Measurements from ENCODE around the gene AMPD2. TPM values are rescaled to one million over a fixed set of nuclear protein-coding genes. Genes with fewer than 3 reads are reported as not detected.
A peak's percentile ranks its signal among the peaks of the same experiment; 100 is the strongest.

Gene AMPD2
- polyA plus RNA-seq, 1 donor = 61.2 TPM

DNA sequence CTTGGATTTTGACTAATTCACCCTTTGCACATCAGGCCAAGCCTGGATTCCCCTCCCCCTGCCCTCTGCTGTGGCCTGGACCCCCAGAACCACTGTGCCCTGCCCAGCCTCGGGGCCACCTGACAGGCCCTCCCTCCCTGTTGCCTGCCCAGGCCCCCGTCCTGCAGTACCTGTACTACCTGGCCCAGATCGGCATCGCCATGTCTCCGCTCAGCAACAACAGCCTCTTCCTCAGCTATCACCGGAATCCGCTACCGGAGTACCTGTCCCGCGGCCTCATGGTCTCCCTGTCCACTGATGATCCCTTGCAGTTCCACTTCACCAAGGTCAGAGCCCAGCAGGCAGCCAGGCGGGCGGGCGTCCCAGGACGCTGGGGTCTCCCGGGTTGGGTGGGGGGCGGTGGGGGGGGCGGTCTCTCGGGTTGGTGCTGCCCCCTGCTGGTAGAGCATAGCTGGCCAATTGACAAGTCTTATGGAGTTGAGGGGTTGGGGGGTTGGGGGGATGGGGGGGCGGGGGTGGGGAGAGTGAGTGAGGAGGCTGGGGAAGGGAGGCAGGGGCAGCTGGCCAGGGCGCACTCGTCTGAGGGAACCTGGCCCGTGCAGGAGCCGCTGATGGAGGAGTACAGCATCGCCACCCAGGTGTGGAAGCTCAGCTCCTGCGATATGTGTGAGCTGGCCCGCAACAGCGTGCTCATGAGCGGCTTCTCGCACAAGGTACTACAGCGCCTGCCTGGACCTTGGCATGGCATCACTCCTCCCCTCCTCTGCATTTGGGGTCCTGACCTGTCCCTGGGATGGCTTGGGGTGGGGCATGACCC is 10.7 kb downstream of the AMPD2 start:
- Histone ChIP-seq H3K9me3 (ENCODE audit: control insufficient read depth, low read depth, low read length) (no peaks in the 10 kb centered on the region), H3K4me1 (ENCODE audit: control insufficient read depth, insufficient read depth, low read length) (no peaks in the 10 kb centered on the region), H3K27ac (ENCODE audit: low read length) (no peak overlapping the region), H3K36me3 (ENCODE audit: control insufficient read depth, insufficient read depth, low read length) (peaks cover 66% of the 10 kb centered on the region), H3K4me3 (ENCODE audit: low read length) (no peak overlapping the region), H3K27me3 (ENCODE audit: control insufficient read depth, insufficient read depth, low read length) (no peaks in the 10 kb centered on the region)
- no peak for DNase-seq
- WGBS (ENCODE audit: insufficient coverage, low lambda C conversion rate) = 100% methylated on average over 1 of the region's 30 CpGs

DNA sequence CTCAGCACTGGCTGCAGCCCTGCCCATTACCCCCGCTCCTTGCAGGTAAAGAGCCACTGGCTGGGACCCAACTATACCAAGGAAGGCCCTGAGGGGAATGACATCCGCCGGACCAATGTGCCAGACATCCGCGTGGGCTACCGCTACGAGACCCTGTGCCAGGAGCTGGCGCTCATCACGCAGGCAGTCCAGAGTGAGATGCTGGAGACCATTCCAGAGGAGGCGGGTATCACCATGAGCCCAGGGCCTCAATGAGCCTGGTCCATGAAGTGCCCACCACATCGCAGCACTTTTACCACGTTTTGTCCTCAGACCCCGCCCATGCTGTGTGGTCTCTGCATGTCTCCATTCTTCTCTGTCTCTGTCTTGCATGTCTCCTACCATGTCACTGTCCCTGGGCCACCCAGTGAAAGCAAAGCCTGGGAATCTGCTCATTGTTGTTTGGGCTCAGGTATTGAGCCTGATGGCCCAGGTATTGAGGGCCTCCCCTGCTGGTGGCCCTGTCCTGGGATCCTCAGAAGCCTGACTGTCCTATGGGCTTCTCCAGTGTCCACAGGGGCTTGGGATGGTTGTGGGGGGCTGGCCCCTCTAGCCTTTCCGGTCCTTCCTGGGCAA is 11.4 kb downstream of the AMPD2 start:
- Histone ChIP-seq H3K27ac (ENCODE audit: low read length) (no peak overlapping the region), H3K4me3 (ENCODE audit: low read length) (no peak overlapping the region), H3K27me3 (ENCODE audit: control insufficient read depth, insufficient read depth, low read length) (no peaks in the 10 kb centered on the region), H3K9me3 (ENCODE audit: control insufficient read depth, low read depth, low read length) (no peaks in the 10 kb centered on the region), H3K36me3 (ENCODE audit: control insufficient read depth, insufficient read depth, low read length) (peaks cover 63% of the 10 kb centered on the region), H3K4me1 (ENCODE audit: control insufficient read depth, insufficient read depth, low read length) (peaks cover 3% of the 10 kb centered on the region)
- no peak for DNase-seq
- WGBS (ENCODE audit: insufficient coverage, low lambda C conversion rate) = 100% methylated on average over 1 of the region's 14 CpGs

- no CpG with 5 or more reads among the region's 16 CpGs for WGBS (ENCODE audit: insufficient coverage, low lambda C conversion rate)
- Histone ChIP-seq H3K4me1 (ENCODE audit: control insufficient read depth, insufficient read depth, low read length) (peaks cover 5% of the 10 kb centered on the region), H3K4me3 (ENCODE audit: low read length) (no peak overlapping the region), H3K27me3 (ENCODE audit: control insufficient read depth, insufficient read depth, low read length) (no peaks in the 10 kb centered on the region), H3K36me3 (ENCODE audit: control insufficient read depth, insufficient read depth, low read length) (peaks cover 56% of the 10 kb centered on the region), H3K27ac (ENCODE audit: low read length) (no peak overlapping the region), H3K9me3 (ENCODE audit: control insufficient read depth, low read depth, low read length) (no peaks in the 10 kb centered on the region)
- DNase-seq = no peak
These were observed 12.2 kb downstream of the AMPD2 start for GRCh38 chr1:109631513-109632505.

DNA sequence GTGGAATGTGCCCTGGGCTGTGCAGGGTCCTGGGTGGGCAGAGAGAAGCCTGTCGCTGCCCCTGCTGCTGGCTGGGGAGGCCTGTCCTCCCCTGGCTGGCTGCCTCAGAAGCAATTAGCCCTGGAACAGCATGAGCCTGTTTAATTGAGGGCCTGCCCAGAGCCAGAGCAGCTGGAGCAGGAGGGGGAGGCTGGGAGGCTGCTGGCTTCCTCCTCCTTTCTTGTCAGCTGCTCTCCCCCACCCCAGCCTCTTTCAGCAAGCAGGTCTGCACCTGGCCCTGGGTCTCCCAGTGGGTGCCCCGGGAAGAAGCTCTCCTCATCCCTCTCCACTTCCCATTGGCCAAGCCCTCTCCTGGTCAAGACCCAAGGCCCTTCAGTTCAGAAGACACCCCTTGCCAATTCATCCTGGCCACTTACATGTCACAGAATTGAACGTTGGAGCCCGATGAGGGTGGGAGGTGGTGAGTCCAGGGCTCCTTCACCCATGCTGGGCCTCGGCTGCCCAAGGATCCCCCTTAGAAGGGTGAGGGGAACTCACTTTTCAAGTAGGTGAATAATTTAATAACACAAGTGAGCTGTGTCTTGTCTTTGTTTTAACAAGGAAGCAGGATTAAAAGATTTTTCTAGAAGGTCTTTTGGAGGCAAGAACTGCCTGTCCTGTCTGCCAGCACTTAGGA is 13.2 kb downstream of the AMPD2 start:
- no peak overlapping the region for H3K4me3 ChIP-seq (ENCODE audit: low read length)
- peaks cover 46% of the 10 kb centered on the region for H3K36me3 ChIP-seq (ENCODE audit: control insufficient read depth, insufficient read depth, low read length)
- peak in 1 of 2 donors; percentile 34 for DNase-seq
- WGBS (ENCODE audit: insufficient coverage, low lambda C conversion rate) = no CpG with 5 or more reads among the region's 5 CpGs
- no peak overlapping the region for H3K27ac ChIP-seq (ENCODE audit: low read length)
- no peaks in the 10 kb centered on the region for H3K27me3 ChIP-seq (ENCODE audit: control insufficient read depth, insufficient read depth, low read length)
- H3K4me1 ChIP-seq (ENCODE audit: control insufficient read depth, insufficient read depth, low read length) = peaks cover 5% of the 10 kb centered on the region
- no peaks in the 10 kb centered on the region for H3K9me3 ChIP-seq (ENCODE audit: control insufficient read depth, low read depth, low read length)

- DNase-seq = no peak
- H3K36me3 ChIP-seq (ENCODE audit: control insufficient read depth, insufficient read depth, low read length) = peaks cover 31% of the 10 kb centered on the region
- peaks cover 5% of the 10 kb centered on the region for H3K4me1 ChIP-seq (ENCODE audit: control insufficient read depth, insufficient read depth, low read length)
- no peaks in the 10 kb centered on the region for H3K9me3 ChIP-seq (ENCODE audit: control insufficient read depth, low read depth, low read length)
- H3K4me3 ChIP-seq (ENCODE audit: low read length) = no peak overlapping the region
- no CpG with 5 or more reads among the region's 6 CpGs for WGBS (ENCODE audit: insufficient coverage, low lambda C conversion rate)
- H3K27me3 ChIP-seq (ENCODE audit: control insufficient read depth, insufficient read depth, low read length) = no peaks in the 10 kb centered on the region
- H3K27ac ChIP-seq (ENCODE audit: low read length) = no peak overlapping the region
These were observed 14.7 kb downstream of the AMPD2 start for GRCh38 chr1:109634292-109634691.

DNA sequence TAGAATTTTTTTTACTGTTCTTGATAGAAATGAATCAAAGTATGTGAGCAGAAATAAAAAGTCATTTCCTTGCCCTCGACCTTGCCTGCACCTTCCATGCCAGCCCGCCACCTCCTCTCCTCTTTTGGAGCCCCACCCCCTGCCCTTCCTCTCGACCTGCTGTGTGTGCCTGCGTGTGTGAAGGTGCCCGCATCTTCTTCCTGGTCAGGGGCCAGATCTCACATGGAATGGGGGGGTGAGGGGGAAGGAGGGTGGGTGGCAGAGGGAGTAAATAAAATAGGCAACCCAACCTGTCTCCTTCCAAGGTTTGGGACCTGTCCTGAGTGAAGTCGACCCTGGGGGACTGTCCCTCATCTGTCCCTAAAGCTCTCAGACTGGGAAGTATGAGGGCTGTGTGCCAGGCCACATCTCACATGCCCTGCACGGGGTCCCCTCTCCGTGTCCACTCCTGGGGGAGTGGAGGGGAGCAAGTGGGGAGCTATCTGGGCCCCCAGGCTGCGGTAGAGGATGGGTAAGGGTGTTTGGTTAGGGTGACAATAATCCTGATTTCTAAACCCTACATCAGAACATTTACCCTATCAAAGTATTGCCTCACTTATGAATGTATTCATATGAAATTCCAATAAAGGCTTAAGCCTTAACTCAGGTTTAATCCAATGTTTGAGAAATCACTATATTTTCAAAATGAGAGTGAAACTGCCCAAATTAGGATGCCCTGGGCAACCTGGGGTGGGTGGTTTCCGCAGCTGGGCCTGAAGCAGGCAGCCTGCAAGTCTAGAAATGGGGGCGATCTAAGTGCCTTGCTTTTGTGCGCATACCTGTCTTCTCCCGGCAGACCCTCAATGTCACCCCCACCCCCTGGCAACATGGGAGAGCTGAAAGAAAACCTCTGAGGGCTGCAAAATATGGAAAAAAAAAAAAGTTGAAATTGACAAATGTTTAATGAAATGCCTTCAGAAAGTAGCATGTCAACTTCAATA is 15.4 kb downstream of the AMPD2 start:
- no peak for DNase-seq
- Histone ChIP-seq H3K4me3 (ENCODE audit: low read length) (no peak overlapping the region), H3K36me3 (ENCODE audit: control insufficient read depth, insufficient read depth, low read length) (peaks cover 23% of the 10 kb centered on the region), H3K27me3 (ENCODE audit: control insufficient read depth, insufficient read depth, low read length) (no peaks in the 10 kb centered on the region), H3K9me3 (ENCODE audit: control insufficient read depth, low read depth, low read length) (no peaks in the 10 kb centered on the region), H3K4me1 (ENCODE audit: control insufficient read depth, insufficient read depth, low read length) (peaks cover 7% of the 10 kb centered on the region), H3K27ac (ENCODE audit: low read length) (no peak overlapping the region)
- WGBS (ENCODE audit: insufficient coverage, low lambda C conversion rate) = 100% methylated on average over 2 of the region's 13 CpGs

GRCh38 chr1:109635862-109636200 is 16.2 kb downstream of the AMPD2 start:
- no CpG with 5 or more reads among the region's 2 CpGs for WGBS (ENCODE audit: insufficient coverage, low lambda C conversion rate)
- no peaks in the 10 kb centered on the region for H3K9me3 ChIP-seq (ENCODE audit: control insufficient read depth, low read depth, low read length)
- peaks cover 17% of the 10 kb centered on the region for H3K36me3 ChIP-seq (ENCODE audit: control insufficient read depth, insufficient read depth, low read length)
- no peak overlapping the region for H3K27ac ChIP-seq (ENCODE audit: low read length)
- H3K4me1 ChIP-seq (ENCODE audit: control insufficient read depth, insufficient read depth, low read length) = peaks cover 8% of the 10 kb centered on the region
- no peaks in the 10 kb centered on the region for H3K27me3 ChIP-seq (ENCODE audit: control insufficient read depth, insufficient read depth, low read length)
- H3K4me3 ChIP-seq (ENCODE audit: low read length) = no peak overlapping the region
- no peak for DNase-seq

GRCh38 chr1:109636201-109636952 is 16.7 kb downstream of the AMPD2 start:
- Histone ChIP-seq H3K27me3 (ENCODE audit: control insufficient read depth, insufficient read depth, low read length) (no peaks in the 10 kb centered on the region), H3K9me3 (ENCODE audit: control insufficient read depth, low read depth, low read length) (no peaks in the 10 kb centered on the region), H3K36me3 (ENCODE audit: control insufficient read depth, insufficient read depth, low read length) (peaks cover 12% of the 10 kb centered on the region), H3K27ac (ENCODE audit: low read length) (no peak overlapping the region), H3K4me3 (ENCODE audit: low read length) (no peak overlapping the region), H3K4me1 (ENCODE audit: control insufficient read depth, insufficient read depth, low read length) (peaks cover 8% of the 10 kb centered on the region)
- DNase-seq = peak in 1 of 2 donors; percentile 72
- no CpG with 5 or more reads among the region's 9 CpGs for WGBS (ENCODE audit: insufficient coverage, low lambda C conversion rate)

GRCh38 chr1:109637446-109637845 is 17.8 kb downstream of the AMPD2 start:
- peaks cover 3% of the 10 kb centered on the region for H3K36me3 ChIP-seq (ENCODE audit: control insufficient read depth, insufficient read depth, low read length)
- DNase-seq = no peak
- H3K4me1 ChIP-seq (ENCODE audit: control insufficient read depth, insufficient read depth, low read length) = peaks cover 8% of the 10 kb centered on the region
- no peaks in the 10 kb centered on the region for H3K9me3 ChIP-seq (ENCODE audit: control insufficient read depth, low read depth, low read length)
- H3K4me3 ChIP-seq (ENCODE audit: low read length) = no peak overlapping the region
- no peak overlapping the region for H3K27ac ChIP-seq (ENCODE audit: low read length)
- no CpG with 5 or more reads among the region's 7 CpGs for WGBS (ENCODE audit: insufficient coverage, low lambda C conversion rate)
- H3K27me3 ChIP-seq (ENCODE audit: control insufficient read depth, insufficient read depth, low read length) = no peaks in the 10 kb centered on the region

All from large intestine (tissue), 3 donors.